ENCODE results near the gene FAM25C.
"Not testable (repeated sequence)": the region's sequence is repeated elsewhere in the genome, so short reads cannot be mapped to it uniquely, and the experiment has no call there.

Gene FAM25C

DNA sequence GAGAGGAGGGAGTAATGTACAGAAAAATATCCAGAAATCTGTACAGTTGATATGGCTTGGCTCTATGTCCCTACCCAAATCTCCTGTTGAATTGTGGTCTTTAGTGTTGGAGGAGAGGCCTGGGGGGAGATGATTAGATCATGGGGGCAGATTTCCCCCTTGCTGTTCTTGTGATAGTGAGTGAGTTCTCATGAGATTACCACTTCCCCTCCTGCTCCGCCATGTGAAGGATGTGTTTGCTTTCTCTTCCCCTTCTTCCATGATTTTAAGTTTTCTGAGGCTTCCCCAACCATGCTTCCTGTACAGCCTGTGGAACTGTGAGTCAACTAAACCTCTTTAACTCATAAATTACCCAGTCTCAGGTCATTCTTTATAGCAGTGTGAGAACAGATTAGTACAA is 52.2 kb downstream of the FAM25C start:
- DNase-seq, result not testable (repeated sequence)

Data from T1000 (cell line).